Stimulated activated CD8-positive, alpha-beta memory T cell treated with anti-CD3 and anti-CD28 coated beads, Interleukin-7, amount 100 ng/mL, for 4 hours (primary cell): ENCODE data around the gene MRPS5.
A peak's percentile ranks its signal among the peaks of the same experiment; 100 is the strongest.
"Not testable (repeated sequence)": the region's sequence is repeated elsewhere in the genome, so short reads cannot be mapped to it uniquely, and the experiment has no call there.

Experiments
- DNase-seq, 2 donors: peaks; one replicate each; pipeline ENCODE4 v3.0.0-alpha.2; 2020; ENCODE audit warnings: low read depth in 2 of 2

MRPS5 gene

GRCh38 chr2:95121407-95122196 lies at the start of gene MRPS5:
Gene MRPS5 (minus strand): TSS chr2:95121808. CDS start chr2:95121791, 17 bp downstream.
- DNase-seq, result peak; percentile 71 to 79

GRCh38 chr2:95166065-95166763 lies 44.6 kb upstream of the MRPS5 start:
- DNase-seq, result peak in 1 of 2 donors; percentile 3

- peak; percentile 96 to 97 for DNase-seq
Measured at GRCh38 chr2:95165371-95166064, 43.9 kb upstream of the MRPS5 start, which contains the start of gene ZNF2. Gene ZNF2 (plus strand): TSS chr2:95165809. CDS start chr2:95176227, 10,418 bp downstream.

GRCh38 chr2:95165030-95165370 lies 43.4 kb upstream of the MRPS5 start:
- DNase-seq, result no peak

- DNase-seq, result peak; percentile 38 to 78
Measured at GRCh38 chr2:95159690-95160449, 38.3 kb upstream of the MRPS5 start, which contains the start of gene ZNF514. Gene ZNF514 (minus strand): TSS chr2:95159848. CDS start chr2:95153253, 6,595 bp downstream.

- no peak for DNase-seq
Measured at GRCh38 chr2:95158891-95159619, 37.4 kb upstream of the MRPS5 start.

GRCh38 chr2:95158441-95158840 lies 36.8 kb upstream of the MRPS5 start:
- DNase-seq, result no peak

GRCh38 chr2:95149397-95149984 lies 27.9 kb upstream of the MRPS5 start:
- DNase-seq, result no peak

- DNase-seq, result no peak
Measured at GRCh38 chr2:95143838-95144237, 22.2 kb upstream of the MRPS5 start.

- no peak for DNase-seq
Measured at GRCh38 chr2:95138702-95139101, 17.1 kb upstream of the MRPS5 start.

GRCh38 chr2:95122197-95122551 lies 566 bp upstream of the MRPS5 start:
- no peak for DNase-seq

GRCh38 chr2:95121093-95121406 lies 558 bp downstream of the MRPS5 start:
- DNase-seq, result no peak

GRCh38 chr2:95115418-95115817 lies 6.2 kb downstream of the MRPS5 start:
- DNase-seq, result peak; percentile 47 to 53

GRCh38 chr2:95113464-95113863 lies 8.1 kb downstream of the MRPS5 start:
- no peak for DNase-seq

- DNase-seq, result no peak
Measured at GRCh38 chr2:95110395-95110794, 11.2 kb downstream of the MRPS5 start.

- no peak for DNase-seq
Measured at GRCh38 chr2:95109260-95109659, 12.3 kb downstream of the MRPS5 start.

- DNase-seq, result no peak
Measured at GRCh38 chr2:95106081-95106480, 15.5 kb downstream of the MRPS5 start.

- no peak for DNase-seq
Measured at GRCh38 chr2:95104606-95105005, 17.0 kb downstream of the MRPS5 start.

GRCh38 chr2:95099910-95100309 lies 21.7 kb downstream of the MRPS5 start:
- no peak for DNase-seq

GRCh38 chr2:95098273-95098672 lies 23.3 kb downstream of the MRPS5 start:
- DNase-seq, result not testable (repeated sequence)
